22Rv1 (cell line): ENCODE results near the gene RIT2.

Source experiments
- CTCF ChIP-seq: fragments of 450-650 bp; IDR thresholded peaks from 2 replicates; pipeline ENCODE4 v1.5.1; 2017; ENCODE audit warnings: mild to moderate bottlenecking
- ZFX ChIP-seq: fragments of 450-650 bp; IDR thresholded peaks from 2 replicates; pipeline ENCODE4 v1.6.1; 2017; ENCODE audit warnings: antibody characterized with exemption, borderline replicate concordance

- TF ChIP-seq ZFX (no peak), CTCF (no peak)
Measured at GRCh38 chr18:42706618-42707017, 408.9 kb downstream of the RIT2 start.
